Suppressor macrophage treated with lipopolysaccharide for 1 hour (primary cell): Measurements from ENCODE around the gene FRMD4A.
"Not testable (repeated sequence)": the region's sequence is repeated elsewhere in the genome, so short reads cannot be mapped to it uniquely, and the experiment has no call there.

ENCODE experiments used
- DNase-seq, 3 donors: peaks; one replicate each; pipeline ENCODE4 v3.0.0-alpha.2; 2020 to 2022

The FRMD4A gene

DNA sequence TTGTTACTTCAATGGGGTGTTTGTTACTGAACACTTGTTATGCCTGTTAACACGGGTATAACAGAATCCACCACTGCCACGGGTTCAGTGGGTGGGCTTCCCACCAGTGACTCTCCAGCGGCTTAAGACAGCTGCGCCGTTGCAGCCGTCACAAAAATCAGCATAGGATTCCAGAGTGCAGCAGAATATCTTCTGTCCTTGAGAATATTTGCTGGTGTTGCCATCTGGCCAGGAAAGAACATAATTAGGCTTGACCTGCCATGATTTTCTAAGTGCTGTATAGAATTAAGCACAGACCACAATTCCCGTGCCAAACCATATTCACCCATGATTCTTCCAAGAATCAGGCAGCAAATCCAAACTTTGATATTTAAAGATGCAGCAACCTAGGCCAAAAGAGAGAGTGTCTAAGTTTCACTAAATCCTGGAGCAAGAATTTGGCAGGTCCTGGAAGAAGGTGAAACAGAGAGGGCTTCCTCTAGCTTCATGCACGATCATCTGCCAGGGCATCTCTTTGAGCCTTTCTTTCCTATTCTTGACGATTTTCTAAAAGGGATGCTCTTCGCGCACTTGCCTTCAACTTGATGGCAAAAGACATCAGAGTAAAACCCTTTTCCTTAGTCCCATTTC lies 95.0 kb downstream of the FRMD4A start:
- DNase-seq: no peak

DNA sequence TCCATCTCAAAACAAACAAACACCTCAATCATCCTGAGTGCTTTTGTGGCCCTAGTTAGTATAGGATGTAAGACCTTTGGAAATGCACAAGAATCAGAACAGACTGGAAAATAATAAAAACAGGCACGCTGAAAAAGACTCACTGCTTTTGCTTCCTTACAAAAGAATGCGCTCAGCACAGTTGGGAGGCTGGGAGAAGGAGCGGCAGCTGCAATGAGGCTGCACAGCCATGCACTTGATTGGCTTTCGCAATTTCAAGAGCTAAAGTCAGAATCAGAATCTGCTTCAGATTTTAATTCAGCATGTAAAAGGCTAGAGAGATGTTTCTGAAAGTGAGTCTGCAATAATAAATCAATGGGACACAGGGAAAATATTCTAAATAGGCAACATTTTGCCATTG lies 97.2 kb downstream of the FRMD4A start:
- DNase-seq: no peak

DNA sequence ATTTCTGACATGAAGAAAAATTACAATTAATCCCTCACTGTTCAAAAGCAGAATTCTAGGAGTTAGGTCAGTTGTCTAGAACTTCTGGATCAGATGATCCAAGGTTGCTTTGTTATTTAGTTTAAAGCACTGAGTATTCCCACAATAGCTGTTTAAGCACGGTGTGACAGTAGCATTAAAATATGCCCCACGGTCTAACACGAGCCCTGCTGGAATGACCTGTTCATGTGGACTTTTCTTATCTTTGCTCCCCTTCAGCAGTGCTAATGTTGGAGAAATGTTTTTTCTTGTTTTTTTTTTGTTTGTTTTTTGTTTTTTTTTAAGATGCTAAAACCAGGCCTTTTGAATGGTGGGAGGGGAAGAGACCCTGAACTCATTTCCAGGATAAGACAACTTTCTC lies 101.9 kb downstream of the FRMD4A start:
- not testable (repeated sequence) for DNase-seq

DNA sequence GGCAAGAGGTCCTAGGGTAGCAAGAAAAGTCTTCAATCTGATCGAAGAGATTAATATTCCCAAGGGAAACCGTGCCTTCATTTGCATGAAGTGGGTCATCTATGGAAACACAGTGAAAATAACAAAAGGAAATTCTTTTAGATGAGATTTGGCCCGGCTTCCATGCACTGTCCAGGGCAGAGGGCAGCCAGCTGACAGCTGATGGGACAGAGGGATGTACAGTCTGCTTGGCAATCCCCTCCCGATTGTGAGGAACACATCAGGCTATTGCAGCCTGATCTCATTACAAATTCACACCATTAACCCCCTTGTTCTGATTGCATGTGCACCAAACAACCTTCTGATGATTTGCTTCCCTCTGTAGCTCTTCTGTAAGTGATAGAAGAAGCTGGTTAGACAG lies 105.3 kb downstream of the FRMD4A start:
- no peak for DNase-seq

DNA sequence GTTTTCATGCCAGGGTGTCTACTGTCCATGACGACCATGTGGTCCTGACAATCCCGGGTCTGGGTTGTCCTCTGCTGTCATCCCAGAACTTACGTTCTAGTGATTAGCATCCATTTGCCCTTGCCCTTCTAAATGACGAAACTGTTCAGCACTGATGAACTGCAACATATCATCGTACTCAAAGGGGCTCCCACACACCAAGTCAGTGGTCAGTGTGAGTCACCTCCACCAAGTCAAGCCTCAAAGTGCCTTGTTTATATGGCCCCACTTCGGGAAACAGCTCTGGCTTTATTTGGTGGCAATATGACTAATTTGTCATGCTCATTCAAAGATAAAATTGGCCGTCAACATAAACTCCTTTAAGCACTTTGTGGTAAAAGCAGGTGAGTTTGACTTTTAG lies 110.7 kb downstream of the FRMD4A start:
- DNase-seq: no peak

DNA sequence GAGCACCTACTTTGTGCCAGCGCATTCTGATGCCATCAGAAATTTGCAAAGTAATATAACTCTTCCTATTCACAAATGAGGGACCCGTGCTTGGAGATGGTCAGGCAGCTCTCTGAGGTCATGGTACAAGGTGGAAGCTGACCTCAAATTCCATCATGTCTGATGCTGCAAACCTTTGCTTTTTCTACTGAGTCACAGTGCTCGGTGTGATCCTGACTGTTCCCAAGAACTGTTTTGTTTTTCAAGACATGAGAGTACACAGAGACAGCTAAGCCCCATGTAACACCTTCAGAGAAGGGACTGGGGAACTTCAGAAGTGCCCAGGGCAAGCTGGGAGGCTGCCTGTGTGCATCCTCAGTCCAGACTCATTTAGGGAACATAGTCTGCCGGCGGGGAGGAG lies 111.3 kb downstream of the FRMD4A start:
- no peak for DNase-seq

DNA sequence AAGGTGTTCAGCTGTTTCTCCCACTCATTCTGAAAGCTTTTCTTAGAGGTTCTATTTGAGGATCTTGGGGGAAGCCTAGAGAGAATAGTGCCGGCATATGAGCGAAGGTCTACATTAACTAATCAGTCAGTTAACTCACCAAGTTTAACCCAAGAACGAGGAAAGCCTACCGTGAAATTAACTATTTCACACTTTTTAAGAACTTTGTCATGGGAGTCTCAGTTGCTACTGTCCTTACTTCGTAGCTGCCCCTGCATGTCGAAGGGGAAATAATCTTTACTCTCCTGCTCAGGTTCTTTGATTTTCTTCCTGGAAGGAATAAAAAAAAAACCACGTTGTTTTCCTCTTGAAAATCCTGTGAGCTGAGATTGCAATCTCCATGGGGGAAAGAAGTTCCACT lies 115.1 kb downstream of the FRMD4A start:
- no peak for DNase-seq

DNA sequence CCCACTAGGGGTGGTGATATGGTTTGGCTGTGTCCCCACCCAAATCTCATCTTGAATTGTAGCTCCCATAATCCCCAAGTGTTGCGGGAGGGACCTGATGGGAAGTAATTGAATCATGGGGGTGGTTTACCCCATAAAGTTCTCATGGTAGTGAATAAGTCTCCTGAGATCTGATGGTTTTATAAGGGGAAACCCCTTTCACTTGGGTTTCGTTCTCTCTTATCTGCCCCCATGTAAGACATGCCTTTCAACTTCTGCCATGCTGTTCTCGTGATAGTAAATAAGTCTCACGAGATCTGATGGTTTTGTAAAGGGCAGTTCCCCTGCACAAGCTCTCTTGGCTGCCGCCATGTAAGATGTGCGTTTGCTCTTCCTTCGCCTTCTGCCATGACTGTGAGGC lies 117.0 kb downstream of the FRMD4A start:
- DNase-seq: not testable (repeated sequence)

DNA sequence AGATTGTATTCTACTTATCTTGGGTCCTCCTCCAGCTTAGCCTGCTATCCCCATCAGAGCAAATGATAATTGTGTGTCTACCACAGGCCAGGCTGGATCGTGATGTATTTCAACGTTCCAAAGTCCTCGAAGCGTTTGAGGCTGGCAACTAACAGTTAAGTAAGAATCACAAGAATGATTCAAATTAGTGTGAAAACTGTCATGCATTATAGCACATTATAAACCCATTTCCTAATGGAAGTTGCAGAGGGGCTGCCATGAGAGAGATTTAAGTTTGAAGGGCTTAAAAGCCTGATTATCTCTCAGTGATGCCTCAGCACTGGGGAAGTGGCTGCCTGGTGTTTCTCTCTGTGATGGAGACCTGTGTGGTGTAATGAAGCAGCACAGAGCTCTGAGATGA lies 119.1 kb downstream of the FRMD4A start:
- DNase-seq: no peak

DNA sequence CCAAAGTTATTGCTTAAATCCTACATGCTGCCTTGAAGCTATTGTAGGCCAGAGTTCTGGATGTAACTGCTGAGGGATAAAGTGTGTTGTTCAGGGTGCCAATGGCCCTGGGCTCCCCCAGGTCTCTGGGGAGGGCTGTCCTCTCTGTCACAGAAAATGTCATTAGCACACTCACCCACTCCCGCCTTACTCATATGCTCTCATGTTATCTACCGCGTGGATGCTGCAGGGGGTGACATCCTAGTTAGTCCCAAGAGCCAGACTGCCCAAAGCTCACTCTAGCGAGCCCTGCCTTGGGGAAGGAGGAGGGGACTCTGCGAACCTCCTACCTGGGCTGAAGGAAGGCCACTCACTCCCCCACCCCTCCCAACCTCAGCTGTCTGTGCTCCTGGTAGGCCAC lies 122.5 kb downstream of the FRMD4A start:
- DNase-seq: no peak

DNA sequence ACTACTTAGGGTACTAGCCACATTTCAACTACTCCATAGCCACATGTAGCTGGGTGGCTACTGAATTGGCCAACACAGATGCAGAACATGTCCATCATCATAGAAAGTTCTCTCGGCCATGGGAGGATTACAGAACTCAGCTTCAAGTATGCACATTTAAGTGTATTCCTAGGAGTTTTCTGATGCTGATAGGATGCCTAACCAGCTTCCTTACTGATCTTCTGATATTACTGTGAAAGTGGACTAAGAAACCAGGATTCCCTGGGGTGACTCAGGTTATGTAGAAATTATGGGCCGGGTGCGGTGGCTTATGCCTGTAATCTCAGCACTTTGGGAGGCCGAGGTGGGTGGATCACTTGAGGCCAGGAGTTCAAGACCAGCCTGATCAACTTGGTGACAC lies 125.5 kb downstream of the FRMD4A start:
- DNase-seq: no peak

DNA sequence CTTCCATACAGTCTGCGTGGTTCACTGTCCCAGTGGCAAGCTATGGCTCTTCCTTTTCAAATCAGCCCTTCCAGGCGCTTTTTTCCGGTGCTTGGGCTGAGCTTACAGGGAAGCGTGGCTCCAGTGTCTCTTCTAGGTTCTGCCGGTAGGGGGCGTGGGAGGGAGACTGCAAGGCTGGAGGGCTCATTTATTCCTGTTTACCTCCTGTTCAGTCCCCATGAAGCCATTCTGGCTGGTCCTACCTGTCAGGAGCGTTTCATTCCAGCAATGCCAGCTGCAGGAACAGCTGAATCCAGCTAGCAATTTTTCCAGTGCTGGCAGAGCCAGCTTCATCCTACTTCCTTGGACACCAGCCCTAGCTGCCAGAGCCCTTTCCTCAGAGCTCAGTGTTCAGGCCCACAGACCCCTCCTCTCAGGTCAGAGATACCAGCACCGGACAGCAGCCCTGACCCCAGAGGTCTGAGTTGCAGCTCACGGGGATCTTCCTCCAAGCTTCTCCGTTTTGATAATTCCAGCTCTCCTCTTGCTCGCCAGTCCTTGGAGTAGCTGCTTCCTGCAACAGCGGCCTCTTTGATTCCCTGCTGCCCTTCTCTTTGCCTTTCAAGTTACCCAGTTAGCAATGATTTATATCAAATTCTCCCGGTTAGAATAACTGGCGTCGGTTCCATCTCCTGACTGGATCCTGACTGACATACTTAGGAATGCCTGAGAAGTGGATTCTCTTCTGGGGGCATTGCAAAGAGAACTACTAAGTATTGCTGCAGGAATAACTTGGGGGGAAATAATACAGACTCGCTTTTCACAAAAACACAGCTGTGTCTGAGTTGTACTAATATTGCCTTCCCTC lies 129.8 kb downstream of the FRMD4A start:
- peak in 2 of 3 donors; percentile 6 to 41 for DNase-seq

DNA sequence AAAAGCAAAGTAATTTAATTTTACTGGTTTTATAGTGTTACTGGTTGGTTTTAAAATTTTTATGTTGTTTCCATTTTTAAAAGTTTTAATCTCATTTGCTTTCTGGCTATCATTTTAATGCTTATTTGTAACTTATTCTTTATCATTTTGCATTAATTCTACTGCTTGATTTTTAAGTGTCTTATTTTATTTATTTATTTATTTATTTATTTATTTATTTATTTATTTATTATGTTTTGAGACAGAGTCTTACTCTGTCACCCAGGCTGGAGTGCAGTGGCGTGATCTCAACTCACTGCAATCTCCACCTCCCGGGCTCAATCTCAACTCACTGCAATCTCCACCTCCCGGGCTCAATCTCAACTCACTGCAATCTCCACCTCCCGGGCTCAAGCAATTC lies 131.6 kb downstream of the FRMD4A start:
- DNase-seq: not testable (repeated sequence)

DNA sequence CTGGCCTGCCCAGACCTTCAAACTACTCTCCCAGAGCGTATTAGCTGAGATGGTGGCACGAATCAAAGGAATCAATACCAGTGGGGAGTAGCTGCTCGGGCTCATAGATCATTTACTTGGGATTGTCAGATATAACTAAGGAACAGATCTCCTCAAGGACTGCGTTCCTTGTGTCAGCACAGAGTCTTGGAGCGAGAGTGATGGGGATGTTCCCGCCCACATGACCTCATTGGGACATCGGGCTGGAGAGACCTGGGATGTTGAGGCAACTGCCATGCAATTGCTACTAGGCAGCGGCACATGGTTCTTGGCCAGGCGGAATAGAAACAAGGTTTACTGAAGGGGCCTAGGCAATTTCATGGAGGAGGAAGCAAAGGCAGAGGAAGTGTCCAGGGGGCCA lies 132.6 kb downstream of the FRMD4A start:
- no peak for DNase-seq

DNA sequence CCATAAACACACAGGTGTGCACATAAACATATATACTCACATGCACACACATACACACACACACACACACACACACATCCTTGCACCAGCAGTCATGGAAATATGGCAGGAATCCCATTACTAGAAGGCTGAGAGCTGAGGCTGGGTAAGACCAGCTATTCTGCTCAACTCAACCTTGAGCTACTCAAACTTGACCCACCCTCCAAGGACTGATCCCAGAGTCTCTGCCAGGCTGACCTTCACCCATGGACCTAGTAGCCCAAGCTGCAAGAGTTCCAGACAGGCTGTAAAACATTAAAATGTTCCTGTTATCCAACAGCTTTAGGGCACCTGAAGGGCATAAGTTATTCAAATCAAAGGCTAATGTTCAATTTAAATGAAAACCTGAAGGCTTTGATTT lies 134.6 kb downstream of the FRMD4A start:
- DNase-seq: no peak

DNA sequence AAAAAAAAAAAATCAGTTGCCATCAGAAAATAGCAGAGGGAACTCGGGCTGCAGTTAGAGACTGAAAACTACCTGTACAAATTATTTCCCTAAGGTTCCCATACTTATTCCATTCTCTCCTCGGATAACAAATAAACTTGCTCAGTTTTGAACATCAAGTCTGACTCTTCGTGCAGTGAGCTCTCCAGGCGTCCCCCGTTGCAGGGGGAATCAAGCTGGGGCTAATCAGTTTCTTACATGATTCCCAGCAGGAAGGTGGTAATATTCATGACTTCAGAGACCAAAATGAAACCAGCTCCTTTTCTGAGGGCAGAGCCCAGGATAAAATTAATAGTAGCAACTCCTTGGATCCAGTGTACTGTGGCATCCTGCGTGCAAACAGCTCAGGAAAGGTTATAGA lies 135.3 kb downstream of the FRMD4A start:
- no peak for DNase-seq

DNA sequence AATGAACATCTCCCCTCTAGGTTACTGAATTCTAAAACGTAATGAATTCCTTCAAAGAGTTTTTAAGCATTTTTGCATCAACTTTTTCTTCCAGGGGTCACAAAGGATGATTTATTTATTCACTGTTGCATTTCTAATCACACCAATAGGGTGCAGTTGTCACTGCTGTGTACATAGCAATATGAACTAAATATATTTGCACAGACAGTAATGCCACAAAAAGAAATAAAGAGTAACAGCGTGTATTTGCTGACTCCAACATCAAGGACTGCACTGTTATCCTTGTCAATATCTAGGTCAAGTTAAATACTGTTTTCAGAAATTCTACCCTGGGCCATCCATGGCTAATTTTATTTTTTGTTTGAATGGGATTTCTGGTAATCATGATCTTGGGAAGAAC lies 138.0 kb downstream of the FRMD4A start:
- no peak for DNase-seq

DNA sequence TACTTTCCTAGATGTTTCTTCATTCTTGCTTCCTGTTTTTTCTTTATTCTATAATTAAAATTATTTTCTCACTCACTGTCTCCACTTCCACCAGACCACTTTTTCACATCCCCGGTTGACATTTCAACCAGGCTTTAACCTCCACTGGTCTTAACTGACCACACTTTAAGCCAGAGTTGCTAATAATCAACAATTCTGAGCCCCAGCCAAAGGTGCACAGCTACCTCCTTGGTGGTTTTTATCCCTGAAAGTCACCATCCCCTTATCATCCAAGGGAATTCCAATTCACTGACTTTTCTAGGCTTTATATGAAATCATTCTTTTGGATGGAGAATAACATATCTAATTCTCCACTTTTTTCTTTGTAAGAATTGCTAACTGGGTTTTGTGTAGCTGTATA lies 138.9 kb downstream of the FRMD4A start:
- no peak for DNase-seq

DNA sequence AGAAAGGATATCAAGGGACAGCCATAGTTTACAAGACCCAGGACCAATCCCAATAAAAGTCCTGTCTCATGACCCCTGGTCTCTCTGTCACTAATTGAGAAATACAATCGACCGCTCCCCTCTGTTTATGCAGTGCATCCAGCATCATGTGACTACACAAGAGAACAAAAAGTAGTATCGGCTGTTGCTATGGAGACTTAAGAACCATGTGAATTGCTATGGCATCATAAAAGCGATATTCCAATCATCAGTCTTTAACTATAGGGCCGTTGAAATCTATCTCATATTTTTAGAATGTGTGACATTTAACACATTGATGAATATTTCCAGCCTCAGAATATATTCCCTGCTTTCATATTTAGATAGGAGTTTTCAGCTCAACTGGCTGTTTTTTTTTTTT lies 139.3 kb downstream of the FRMD4A start:
- no peak for DNase-seq

DNA sequence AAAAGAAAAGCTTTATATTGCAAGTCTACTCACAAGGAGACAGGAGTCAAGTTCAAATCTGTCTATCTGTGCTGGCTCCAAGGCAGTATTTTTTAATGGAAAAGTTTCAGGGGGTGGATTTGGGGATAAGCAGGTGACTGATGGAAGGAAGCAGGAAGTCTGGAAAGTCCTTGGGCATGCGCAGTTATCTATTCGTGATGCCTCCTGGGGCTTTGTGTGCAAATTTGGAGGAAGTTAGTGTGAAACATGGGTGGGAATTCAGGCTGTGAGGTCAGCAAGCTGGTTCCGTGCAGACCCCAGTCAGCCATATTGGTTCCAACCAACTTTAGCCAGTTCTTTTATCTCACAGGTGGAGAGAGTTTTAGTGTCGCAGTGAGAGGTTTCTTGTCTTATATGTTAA lies 140.0 kb downstream of the FRMD4A start:
- no peak for DNase-seq

DNA sequence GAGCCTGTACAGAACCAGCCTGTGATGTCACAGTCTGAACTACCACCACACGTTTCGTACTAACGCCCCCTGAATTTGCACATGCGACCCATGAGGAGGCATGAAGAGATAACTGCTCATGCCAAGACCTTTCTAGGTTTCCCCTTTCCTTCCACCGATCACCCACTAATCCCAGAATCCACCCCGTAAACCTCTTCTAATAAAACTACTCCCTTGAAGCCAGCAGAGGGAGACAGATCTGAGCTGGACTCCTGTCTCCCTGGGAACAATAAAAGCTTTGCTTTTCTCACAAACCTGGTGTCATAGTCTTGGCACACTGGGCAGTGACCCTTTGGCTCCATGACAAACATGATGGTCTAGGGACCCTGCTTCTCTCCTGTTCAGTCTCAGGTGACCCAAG lies 144.5 kb downstream of the FRMD4A start:
- peak in 2 of 3 donors; percentile 3 to 8 for DNase-seq

DNA sequence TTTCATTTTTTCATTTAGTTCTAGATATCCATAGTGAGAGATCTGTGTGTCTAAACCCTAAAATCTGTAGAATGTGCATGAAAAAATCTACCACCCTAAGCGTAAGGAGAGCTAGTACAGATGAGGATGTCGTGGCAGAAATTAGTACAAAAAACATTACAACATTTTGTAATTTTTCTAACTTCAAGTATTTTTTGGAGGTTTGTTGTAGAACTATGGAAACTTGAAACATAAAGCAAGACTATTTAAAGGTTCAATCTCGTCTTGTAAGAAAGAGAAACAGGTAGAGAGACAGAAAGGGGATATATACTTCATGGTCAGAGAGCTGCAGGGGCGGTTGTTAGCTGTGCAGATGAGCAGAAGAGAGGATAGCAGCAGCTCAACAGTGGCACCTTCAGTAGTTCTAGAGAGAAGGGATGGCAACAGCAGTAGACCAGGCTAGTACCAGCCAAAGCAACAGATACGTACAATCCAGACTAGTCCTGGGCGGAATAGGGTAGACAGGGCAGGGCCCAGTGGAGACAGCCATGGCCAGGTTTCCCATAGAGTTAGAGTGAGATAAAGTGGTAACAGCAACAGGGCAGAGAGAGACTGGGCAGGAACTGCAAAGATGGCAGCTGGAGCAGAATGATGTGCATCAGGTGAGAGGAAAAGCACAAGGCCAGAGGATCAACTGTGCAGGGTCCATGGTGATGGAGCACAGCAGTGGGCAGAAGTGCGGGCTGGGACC lies 145.2 kb downstream of the FRMD4A start:
- DNase-seq: peak; percentile 54 to 76 (median 55)

DNA sequence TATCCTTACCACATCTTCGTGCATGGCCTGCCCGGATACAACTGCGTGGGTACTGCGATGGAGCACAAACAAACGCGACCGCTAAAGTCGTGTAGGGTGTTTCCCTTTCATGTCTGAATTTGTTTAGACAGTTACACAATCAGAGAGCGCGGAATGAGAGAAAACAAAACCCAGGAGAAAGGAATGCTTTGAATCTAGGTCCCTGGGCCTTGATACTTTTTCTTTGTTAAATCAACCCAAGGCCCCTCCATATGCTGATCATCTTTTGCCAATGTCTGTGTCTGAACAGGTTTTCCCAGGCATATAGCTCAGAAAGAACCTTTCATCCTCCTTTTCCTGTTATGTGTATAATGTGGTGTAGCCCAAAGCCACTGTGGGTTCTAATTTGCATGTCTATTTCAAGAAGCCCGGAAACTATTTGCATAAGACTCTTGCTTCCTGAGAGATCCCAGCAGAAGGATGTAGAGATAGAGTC lies 145.8 kb downstream of the FRMD4A start:
- peak; percentile 38 to 80 (median 41) for DNase-seq

DNA sequence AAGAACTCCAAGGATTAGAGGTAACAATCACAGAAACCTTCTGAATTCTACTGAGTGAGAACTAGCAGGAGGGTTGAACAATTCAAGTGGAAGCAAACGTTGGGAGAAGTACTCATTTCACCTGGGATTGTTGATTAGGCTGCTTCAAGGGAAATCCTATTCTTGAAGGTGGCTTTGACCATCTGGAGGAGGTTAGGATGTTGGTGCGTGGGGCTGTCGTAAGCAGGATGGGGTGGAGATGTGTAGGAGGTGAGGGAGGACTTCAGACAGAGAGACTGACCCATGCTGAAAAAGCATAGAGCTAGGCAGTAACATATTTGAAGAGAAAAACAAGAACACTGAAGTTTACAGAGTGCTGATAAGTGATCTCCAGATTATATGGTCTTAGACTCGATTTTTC lies 147.9 kb downstream of the FRMD4A start:
- no peak for DNase-seq
